PFSK-1 (cell line): ENCODE measurements around the gene DAB1.

Experiments
- FOXP2 ChIP-seq: optimal IDR thresholded peaks from 2 replicates; pipeline ENCODE3; 2011; ENCODE audit warnings: borderline replicate concordance, control low read depth, inconsistent platforms; ENCODE audit not compliant: insufficient read depth; ENCODE audit errors: extremely low read length, extremely low read depth
- POLR2AphosphoS5 ChIP-seq: IDR thresholded peaks from 2 replicates; pipeline ENCODE4 v1.6.1; 2012; ENCODE audit warnings: low read depth, mild to moderate bottlenecking, control low read depth, low read length, moderate library complexity
- SIN3A ChIP-seq: IDR thresholded peaks from 2 replicates; pipeline ENCODE4 v1.6.1; 2012; ENCODE audit warnings: mild to moderate bottlenecking, low read length, moderate library complexity, borderline replicate concordance; ENCODE audit not compliant: insufficient read depth
- TAF1 ChIP-seq: IDR thresholded peaks from 2 replicates; pipeline ENCODE4 v1.6.1; 2012; ENCODE audit warnings: low read length, control low read depth, borderline replicate concordance; ENCODE audit not compliant: insufficient read depth
- TF ChIP-seq, protein P1 (sequence below), 2 experiments: IDR thresholded peaks; 2 replicates each; pipeline versions ENCODE4 v1.6.1 to v1.8.0; 2011 to 2012; ENCODE audit warnings: low read depth in 2 of 2, low read length in 2 of 2, control low read depth in 1 of 2, inconsistent platforms in 1 of 2, mild to moderate bottlenecking in 1 of 2, moderate library complexity in 1 of 2; ENCODE audit not compliant: insufficient read depth in 1 of 2

DNA sequence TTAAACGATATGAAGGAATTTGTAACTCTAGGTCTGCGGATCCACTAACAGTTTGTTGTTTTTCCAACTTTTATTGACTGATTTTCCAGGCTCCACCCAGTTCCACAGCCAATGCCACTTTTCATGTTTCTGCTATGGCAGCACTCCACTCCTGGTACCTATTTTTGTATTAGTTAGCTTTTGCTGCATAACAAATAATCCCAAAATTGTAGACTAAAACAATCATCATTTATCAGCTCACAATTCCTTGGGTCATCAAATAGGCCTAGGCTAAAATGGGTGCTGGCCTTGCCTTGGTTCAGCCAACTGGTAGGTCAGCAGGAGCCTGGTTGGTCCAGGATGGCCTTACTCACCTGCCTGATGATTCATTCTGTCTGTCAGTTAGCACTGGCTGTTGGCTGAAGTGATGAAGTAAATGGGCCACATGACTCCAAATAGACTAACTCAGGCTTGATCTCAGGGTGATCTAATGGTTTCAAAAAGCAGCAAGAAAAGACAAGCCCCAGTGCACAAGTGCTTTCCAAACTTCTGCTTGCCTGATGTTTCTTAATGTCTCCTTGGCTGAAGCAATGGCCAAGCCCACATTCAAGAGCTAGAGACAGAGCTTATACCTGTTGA, 454.9 kb downstream of the DAB1 start:
- no peak for TF ChIP-seq SIN3A
- no peak for TF ChIP-seq POLR2AphosphoS5
- TF ChIP-seq, protein P1, sequence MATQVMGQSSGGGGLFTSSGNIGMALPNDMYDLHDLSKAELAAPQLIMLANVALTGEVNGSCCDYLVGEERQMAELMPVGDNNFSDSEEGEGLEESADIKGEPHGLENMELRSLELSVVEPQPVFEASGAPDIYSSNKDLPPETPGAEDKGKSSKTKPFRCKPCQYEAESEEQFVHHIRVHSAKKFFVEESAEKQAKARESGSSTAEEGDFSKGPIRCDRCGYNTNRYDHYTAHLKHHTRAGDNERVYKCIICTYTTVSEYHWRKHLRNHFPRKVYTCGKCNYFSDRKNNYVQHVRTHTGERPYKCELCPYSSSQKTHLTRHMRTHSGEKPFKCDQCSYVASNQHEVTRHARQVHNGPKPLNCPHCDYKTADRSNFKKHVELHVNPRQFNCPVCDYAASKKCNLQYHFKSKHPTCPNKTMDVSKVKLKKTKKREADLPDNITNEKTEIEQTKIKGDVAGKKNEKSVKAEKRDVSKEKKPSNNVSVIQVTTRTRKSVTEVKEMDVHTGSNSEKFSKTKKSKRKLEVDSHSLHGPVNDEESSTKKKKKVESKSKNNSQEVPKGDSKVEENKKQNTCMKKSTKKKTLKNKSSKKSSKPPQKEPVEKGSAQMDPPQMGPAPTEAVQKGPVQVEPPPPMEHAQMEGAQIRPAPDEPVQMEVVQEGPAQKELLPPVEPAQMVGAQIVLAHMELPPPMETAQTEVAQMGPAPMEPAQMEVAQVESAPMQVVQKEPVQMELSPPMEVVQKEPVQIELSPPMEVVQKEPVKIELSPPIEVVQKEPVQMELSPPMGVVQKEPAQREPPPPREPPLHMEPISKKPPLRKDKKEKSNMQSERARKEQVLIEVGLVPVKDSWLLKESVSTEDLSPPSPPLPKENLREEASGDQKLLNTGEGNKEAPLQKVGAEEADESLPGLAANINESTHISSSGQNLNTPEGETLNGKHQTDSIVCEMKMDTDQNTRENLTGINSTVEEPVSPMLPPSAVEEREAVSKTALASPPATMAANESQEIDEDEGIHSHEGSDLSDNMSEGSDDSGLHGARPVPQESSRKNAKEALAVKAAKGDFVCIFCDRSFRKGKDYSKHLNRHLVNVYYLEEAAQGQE (IDR thresholded peaks at IDR 0.05; ENCODE audit: insufficient read depth in 1 of 2, low read depth in 2 of 2, low read length in 2 of 2): no peak
- TF ChIP-seq TAF1: no peak
- no peak for TF ChIP-seq FOXP2
